GM19468 (cell line): ENCODE results near the gene AKAP13.
A peak's percentile ranks its signal among the peaks of the same experiment; 100 is the strongest.
"Not testable (repeated sequence)": the region's sequence is repeated elsewhere in the genome, so short reads cannot be mapped to it uniquely, and the experiment has no call there.

Experiments used
- ATAC-seq: cut with Tn5 transposase; IDR thresholded peaks from one replicate; pipeline ENCODE4 v1.9.1; 2021; ENCODE audit warnings: mild to moderate bottlenecking, moderate library complexity, moderate number of reproducible peaks; ENCODE audit not compliant: unreplicated experiment; ENCODE audit errors: extremely low read depth

AKAP13 gene

DNA sequence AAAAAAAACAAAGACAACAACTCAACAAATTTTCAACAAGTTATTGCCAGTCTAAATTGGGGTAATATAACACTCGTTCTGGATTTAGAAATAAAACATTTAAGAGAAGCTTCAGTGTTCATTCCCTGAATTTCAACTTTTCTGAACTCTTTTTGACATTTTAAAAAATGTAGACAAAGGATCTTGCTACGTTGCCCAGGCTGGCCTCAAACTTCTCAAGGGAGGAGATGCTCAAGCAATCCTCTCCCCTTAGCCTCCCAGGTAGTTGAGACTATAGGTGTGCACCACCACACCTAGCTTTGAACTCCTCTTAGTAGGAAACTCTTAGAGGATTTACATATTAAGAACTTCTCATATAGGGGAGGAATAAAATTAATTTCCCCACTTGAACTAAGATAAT is 91.9 kb downstream of the AKAP13 start:
- no peak for ATAC-seq

- ATAC-seq, result no peak
These were observed 93.1 kb downstream of the AKAP13 start for GRCh38 chr15:85473455-85473854.

GRCh38 chr15:85474700-85475316 is 94.4 kb downstream of the AKAP13 start:
- no peak for ATAC-seq

- ATAC-seq, result peak; percentile 42
These were observed 94.9 kb downstream of the AKAP13 start for GRCh38 chr15:85475317-85475701.

GRCh38 chr15:85475711-85476110 is 95.3 kb downstream of the AKAP13 start:
- no peak for ATAC-seq

GRCh38 chr15:85477061-85477460 is 96.7 kb downstream of the AKAP13 start:
- ATAC-seq, result no peak

DNA sequence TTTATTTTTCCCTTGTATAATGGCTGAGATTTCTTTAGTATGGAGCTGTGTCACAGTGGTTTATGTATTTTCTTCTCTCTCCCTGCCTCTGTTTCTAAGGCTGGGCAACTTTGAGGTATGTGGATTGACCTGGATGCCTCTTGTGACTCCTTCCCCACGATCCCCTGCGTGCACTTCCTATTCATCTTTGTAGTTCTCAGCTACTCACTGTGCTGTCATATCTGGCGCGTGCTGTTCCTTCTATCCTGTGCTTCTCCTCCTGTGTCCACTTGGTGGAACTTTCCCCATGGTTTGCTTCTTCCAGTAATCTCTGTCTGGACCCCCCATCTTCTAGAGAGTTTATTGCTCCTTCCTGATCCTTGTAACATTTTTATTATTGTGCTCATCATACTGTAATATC is 97.3 kb downstream of the AKAP13 start:
- no peak for ATAC-seq

DNA sequence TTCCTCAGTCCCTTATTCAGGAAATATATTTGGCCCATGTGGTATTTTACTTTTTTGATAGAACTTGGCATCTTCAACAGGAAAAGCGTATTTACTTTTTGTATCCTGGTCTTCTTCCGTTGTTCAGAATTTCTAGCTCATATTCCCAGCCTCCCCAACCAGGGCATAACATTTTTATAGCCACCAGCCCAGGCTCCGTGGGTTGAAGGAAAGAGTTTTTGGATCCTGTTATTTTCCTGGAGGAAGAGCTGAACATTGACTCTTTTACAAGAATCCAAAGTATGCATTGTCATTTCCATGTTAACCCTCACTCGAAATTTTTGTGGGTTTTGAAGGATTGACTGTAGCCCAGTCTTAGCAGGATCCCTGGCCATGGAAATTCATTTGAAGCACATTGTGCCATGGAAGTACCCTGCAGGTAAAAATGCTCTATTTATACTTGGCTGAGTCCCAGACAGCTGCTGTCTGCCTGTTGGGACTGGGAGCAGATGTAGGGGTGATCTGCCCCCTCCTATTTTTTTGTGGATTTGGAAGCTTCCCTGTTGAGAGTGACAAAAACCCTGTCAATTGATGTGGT is 98.8 kb downstream of the AKAP13 start:
- ATAC-seq, result no peak

DNA sequence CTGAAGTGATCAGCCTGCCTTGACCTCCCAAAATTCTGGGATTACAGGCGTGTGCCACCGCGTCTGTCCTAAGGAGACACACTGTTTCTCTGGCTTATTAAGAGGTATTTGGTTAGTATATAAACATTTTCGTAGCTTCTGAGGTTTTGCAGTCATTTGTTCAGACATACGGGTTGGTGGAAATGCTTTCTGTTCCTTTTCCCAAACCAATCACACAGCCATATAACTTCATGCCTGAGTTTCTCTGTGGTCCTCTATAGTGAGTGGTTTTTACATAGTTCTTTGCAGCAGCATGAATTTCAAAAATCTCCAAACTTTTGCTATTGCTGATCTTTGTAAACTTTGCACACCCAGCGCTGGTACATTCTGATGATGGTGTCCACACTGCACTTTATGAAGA is 100.5 kb downstream of the AKAP13 start:
- no peak for ATAC-seq

- not testable (repeated sequence) for ATAC-seq
These were observed 101.1 kb downstream of the AKAP13 start for GRCh38 chr15:85481543-85481942.

DNA sequence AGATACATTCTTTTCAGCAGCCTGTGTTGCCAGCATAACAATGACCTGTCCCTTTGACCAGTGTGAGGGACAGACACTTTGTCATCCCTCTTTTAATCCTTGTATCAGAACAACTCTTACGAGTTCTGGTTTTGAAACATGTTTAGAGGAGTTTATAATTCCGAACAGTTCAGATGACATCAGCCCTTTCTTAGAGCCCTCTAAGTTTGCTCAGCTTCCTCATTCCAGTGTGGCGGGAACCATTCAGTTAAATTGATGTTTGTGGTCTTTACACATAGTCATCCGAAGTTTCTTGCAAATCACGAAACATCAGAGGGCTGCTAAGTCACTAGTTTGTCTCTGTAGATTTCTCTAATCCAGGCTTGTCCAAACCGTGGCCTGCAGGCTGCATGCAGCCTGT is 102.5 kb downstream of the AKAP13 start:
- ATAC-seq, result no peak

DNA sequence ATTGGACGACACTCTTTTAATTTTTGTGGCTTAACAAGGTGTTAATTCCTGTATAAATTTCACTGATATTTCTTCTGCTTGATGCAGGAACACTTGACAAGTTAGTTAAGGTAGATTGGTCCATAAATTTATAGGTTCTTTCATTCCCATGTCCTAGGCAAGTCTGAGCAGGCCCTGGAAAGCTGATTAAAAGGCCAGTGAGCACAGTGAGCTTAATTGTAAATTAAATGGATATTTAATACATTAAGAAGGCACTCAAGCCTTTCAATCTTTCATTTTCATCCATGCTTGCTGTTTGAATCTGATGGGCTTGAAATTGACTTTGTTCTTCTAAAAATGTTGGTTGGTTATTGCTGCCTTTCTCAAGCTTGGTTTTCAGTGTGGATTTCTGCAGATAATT is 103.6 kb downstream of the AKAP13 start:
- not testable (repeated sequence) for ATAC-seq

DNA sequence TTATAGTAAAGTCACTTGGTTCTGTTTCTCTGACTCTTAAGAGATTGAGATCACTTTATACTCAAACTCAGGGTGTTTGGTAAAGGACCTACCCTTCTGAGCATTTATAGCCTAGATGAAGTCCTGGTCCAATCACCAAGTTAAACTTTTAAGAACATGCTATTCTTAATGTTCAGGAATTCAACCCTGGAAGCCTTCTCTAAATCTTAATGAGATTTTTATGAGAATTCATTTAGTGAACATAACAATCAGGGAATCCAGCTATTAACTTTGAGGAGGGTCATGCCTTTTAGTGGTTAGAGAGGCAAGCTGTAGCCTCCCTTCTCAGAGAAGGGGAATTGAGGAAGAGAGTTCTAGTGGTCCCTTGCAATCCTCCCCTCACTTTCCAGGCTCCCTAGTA is 104.5 kb downstream of the AKAP13 start:
- not testable (repeated sequence) for ATAC-seq

DNA sequence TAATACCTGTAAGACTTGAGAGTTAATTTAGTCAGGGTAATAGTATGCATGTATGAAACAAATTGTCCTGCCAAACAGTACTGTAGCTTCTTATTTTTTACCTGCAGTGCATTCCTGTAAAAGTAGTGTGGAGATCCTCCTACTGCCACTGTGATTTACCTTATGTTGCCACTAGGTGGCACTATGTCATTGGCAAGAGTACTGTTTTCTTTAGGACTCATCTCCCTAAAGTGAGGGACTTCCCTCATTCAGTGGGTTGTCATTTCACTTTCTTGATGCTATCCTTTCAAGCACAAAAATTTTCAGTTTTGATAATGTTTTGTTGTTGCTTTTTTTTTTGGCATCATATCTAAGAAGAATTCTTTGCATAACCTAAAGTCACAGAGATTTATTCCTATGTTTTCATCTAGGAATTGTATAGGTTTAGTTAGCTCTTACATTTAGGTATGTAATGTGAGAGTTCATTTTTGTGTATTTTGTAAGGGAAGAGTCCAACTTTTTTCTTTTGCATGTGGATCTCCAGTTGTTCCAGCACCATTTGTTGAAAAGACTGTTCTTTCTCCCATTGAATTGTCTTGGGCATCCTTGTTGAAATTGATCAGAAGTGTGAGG is 105.7 kb downstream of the AKAP13 start:
- no peak for ATAC-seq

- not testable (repeated sequence) for ATAC-seq
These were observed 107.4 kb downstream of the AKAP13 start for GRCh38 chr15:85487796-85488195.

DNA sequence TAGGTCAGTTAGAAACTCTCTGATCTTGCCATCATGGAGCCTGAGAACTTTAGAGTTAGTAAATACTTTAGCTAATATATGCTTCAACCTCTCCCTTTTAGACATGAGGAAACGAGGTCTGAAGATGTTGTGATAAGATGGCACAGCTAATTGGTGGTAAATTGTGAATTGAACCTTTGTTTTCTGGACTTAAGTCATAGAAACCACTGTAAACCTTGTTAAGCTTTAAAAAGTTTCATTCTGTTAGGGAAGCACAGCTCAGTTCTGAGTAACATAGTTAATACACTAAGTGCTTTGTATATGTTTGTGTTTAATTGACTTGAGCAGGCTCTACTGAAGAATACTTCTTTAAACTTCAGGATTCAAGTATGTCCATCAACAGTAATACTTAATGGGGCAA is 108.6 kb downstream of the AKAP13 start:
- ATAC-seq, result no peak

DNA sequence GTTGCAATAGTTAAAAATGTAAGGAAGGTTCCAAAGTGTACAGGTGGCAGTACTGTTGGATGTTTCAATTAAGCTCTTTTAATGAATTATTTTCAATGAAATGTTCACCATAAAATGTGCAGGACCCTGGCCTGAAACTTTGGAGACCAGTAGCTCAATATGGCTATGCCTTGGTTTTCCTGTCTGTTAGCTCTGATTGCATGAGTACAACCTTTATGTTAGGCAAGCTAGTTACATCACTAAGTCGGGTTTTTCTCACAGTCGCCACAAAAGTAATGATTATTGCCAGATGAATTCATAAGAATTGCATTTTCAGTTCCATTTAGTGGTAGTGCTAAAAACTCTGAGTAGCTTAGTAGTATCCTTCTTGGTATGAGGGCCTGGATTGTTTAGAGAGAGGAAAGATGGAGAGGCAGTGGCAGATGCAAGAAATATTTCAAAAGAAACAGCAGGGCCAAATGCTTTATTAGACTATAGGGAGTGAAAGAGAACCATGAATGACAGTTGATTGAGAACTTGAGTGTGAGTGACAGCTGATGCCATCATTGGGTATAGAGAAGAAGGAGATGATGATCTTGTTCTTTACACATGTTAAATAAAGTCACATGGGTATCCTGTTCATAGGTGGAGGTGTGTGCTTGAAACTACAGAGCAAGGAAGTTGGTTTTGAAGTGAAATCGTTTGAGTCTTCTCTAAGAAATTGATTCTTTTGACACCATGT is 109.5 kb downstream of the AKAP13 start:
- ATAC-seq, result no peak

- ATAC-seq, result no peak
These were observed 110.5 kb downstream of the AKAP13 start for GRCh38 chr15:85490856-85491255.

DNA sequence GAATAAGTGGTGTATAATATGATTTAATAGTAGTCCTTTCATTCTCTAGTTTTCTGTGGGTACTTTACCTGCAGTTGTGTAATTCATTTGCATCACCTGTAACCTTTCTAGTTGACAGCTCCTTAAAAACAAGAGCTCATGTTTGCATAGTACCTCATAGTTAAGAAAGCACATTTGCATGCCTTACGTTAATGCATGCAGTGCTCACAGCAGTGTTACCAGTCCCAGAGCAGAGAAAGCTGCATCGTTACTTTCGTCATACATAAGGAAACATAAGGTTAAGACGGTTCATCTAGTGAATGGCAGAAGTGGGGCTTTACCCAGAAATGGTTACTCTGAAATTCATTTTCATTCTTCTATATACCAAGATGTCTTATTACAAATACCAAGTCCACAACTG is 111.3 kb downstream of the AKAP13 start:
- no peak for ATAC-seq

DNA sequence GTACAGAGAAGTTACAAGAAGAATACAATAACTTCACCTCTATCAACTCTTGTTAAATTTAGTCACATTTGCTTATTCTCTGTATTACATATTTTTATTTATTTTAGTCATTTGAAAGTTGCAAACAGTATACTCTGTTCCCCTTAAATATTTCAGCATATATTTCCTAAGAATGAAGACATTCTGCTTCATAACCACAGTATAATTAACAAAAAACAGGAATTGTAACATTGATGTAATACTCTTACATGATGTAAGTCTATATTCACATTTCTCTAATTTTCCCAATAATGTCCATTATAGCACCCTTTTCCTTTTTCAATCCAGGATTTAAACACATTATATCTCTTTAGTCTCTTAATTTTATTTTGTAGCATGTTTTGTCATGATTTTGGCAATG is 112.0 kb downstream of the AKAP13 start:
- ATAC-seq, result no peak

DNA sequence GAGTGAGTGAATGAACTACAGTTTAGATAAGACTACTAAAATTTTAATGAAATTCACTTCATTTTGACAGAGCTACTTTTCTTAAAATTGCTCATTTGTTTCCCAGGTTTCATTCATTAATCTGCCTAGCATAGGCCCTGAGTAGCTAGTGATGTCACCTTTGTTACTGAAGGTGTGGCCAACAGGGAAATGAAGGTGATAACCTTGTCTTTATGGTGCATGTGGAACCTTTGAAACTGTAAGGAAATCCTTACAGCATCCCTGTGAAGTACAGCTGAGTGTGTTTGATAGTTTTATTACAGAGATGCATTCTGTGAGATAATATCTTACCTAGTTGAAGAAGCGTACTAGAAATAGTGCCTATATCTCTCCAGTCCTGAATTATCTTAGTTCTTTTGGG is 112.9 kb downstream of the AKAP13 start:
- ATAC-seq, result no peak
